DMS53 (cell line): Measurements from ENCODE around the gene PPIF.

Source experiments
- DNase-seq: peaks from one replicate; lab custom pipeline; 2025; lab: John Stamatoyannopoulos, UW

The PPIF gene

GRCh38 chr10:79387466-79387973 is 40.3 kb downstream of the PPIF start:
- DNase-seq: no peak

GRCh38 chr10:79387974-79388850 is 40.9 kb downstream of the PPIF start:
- DNase-seq: no peak

DNA sequence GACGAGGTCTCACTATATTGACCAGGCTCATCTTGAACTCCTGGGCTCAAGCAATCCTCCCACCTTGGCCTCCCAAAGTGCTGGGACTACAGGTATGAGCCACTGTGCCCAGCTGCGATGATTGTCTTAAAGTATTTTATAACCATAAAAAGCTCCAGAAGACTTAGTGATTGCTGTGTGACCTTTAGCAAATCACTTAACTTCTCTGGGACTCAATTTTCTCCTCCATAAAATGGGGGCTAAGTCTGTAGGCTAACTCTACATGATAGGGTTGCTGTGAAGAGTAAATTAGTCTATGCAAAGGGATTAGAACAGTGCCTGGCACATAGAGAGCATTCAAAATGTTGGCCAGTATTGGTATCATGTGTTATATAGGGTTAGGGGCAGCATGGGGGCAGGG is 42.8 kb downstream of the PPIF start:
- no peak for DNase-seq

DNA sequence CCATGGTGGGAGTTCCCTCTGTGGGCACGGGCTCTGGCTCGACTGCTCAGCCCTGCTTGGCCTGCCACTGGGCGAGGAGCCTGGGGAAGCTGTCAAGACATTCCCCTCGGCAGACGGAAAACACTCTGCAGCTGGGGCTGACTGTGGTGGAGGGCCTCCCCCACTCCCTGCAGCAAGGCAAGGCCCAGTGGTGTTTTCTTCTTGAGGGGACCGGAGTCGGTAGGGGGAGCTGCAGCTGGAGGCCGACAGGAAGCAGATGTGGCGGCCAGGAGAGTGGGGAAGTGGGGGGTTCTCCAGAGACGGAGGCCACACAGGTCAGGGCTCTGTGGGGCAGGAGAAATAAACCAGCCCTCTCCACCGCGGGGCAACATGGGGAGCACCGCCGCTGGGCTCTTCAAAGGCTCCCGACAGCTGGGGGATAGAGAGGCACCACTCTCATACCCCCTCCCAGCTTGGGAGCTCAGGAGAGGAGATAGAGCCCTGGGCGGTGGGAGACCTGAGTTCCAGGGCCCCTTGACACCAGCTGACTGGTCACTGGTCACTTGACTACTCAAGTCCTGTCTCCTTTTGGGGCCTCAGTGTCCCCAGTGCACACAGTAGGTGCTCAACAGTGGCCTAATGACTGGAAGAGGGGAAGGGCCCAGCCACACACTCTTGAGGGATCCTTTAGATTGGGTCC is 43.4 kb downstream of the PPIF start:
- no peak for DNase-seq

DNA sequence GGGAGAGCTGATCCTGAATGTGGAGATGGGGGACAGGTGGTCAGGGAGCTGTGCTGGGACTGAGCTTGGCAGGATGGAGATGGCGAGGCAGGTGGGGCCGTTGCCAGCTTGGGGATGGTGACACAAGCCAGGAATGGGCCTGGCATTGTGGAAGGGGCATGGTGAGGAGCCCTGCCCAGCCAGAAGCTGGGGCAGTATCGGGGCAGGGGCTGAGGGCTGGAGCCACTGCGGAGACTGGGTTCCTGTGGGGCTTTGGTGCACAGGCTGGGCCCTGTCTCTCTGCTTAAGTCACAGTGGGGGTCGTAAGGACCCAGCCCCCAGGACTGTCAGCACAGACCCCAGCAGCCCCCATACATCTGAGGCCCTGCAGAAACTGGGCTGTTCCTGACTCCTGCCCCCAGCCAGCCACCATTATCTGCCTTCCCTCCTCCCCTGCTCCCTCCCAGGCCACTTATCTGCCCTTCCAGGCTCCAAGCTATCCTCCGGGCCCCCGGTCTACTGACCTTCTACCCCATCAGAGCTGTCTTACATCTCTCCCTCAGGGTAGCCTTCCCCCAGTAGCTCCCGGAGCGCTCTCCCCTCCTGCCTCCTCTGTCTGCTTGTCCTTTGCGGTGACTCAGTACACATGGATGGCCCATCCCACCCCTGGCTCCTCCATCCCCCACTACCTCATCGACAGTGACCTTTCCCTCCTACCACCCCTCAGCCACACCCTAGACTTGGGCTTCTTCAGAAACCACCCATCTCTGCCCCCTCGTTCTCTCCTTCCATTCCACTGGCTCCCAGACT is 44.2 kb downstream of the PPIF start:
- no peak for DNase-seq

- DNase-seq: no peak
Measured at GRCh38 chr10:79392020-79392398, 44.7 kb downstream of the PPIF start.

- DNase-seq: no peak
Measured at GRCh38 chr10:79392506-79393176, 45.4 kb downstream of the PPIF start.

DNA sequence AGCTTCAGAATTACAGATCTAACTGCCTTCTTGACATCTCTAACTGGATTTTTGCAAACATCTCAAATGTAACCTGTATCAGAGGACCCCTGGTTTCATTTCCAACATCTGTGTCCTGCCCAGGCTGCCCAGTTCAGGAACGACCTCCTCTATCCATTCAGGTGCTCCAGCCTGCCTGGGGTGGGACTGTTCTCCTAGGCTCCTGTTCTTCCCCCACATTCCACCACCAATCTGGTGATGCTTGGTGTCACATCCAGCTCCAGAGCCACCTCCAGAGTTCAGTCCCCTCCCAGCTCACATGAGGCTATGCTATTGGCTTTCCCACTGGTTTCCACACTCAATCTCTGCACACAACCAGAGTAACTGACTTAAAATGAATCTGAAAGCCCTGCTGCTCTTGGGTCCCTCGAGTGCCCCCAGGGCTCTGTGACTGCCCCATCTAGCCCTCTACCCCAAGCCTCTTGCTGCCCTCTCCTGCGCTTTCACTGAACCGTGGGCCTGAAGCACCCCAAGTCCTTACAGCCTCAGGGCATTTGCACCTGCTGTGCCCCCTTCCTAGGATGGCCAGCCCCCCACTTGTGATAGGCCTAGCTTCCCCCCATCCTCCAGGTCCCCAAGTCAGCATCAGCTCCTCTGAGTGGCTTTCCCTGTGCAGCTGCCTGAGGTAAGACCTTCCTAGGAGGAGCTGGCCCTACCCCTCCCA is 46.1 kb downstream of the PPIF start:
- DNase-seq: no peak

GRCh38 chr10:79393924-79394610 is 46.8 kb downstream of the PPIF start:
- DNase-seq: no peak

GRCh38 chr10:79394664-79395063 is 47.4 kb downstream of the PPIF start:
- DNase-seq: no peak

DNA sequence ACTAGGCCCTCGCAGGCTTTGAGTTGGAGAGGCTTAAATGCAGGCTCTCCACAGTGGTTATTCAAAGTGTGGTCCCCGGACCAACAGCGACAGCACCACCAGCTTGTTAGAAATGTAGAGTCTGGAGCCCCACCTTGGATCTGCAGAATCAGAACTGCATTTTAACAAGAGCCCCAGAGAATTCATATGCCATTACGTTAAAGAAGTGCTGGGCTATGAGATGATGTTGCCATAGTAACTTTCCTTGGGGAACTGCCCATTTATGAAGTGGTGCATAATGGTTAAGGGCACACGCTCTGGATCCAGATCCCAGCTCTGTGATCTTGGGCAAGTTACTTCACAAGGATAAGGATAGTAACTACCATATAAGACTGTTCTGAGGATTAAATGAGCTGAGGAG is 49.3 kb downstream of the PPIF start:
- no peak for DNase-seq

DNA sequence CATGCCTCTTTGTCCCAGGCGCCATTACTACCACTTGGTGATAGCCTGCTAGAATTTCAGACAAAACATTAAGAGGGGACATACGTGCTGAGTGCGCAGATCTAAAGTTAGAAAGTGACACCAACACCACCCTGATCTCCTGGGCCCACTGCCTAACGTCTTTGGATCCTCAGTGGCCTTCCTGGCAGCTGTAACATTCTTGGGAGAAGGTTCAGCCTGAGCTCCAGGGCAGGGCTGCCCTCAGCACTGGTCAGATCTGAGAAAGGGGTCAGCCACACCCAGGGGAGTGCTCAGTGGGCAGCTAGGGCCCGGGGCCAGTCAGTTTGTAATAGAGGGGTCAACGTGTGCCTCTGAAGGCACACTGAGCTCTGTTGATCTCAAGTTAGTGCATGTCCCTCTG is 49.8 kb downstream of the PPIF start:
- no peak for DNase-seq

DNA sequence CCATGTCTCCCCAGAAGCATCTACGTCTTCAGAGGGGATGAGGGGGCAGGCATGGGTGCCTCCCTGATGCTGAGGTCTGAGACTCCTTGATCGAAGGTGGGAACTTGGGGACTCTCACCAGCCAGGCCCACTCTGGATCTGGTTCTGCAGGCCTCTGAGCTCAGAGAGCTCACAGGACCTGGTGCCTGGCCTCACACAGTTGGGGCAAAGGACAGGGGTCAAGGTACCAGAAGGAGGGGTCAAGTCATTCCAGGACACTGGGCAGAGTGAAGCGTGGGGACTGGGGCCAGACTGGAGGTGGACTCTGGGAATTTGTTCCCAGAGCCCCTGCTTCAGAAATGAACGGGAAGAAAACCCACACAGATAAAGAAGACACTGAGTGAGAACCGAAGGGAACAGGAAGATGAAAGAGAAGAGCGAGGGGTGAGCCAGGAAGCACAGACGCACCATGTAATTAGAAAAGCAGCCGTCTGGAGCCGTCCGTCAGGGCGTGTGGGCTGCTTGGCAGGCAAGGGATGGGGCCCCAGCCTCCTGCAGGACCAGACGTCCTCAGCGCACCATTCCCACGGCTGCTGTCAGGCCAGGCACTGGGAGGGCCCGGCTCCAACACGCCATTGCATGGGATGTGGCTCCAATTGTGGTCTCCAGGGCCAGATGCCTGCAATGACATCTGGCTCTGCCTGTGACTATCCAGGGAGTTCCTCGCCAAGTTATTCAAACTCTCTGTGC is 50.5 kb downstream of the PPIF start:
- DNase-seq: no peak

DNA sequence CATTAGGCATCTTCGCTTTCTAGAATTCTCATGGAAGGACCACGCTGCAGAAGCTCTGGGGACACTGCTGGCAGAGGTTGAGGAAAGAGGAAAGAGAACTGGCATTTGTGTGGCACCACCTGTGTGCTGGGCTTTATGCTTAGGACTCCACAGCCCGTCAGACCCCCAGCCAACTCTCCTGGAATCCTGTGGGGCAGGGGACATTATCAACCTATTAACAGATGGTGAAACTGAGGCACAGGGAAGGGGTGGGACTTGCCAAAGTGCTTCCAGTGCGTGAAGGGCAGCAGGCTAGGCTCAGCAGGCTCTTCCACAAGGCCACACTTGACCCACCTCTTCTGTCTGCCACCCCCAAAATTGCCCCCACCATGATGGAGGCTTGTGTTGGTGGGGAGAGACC is 51.4 kb downstream of the PPIF start:
- DNase-seq: no peak

- DNase-seq: no peak
Measured at GRCh38 chr10:79399223-79399831, 52.1 kb downstream of the PPIF start.

DNA sequence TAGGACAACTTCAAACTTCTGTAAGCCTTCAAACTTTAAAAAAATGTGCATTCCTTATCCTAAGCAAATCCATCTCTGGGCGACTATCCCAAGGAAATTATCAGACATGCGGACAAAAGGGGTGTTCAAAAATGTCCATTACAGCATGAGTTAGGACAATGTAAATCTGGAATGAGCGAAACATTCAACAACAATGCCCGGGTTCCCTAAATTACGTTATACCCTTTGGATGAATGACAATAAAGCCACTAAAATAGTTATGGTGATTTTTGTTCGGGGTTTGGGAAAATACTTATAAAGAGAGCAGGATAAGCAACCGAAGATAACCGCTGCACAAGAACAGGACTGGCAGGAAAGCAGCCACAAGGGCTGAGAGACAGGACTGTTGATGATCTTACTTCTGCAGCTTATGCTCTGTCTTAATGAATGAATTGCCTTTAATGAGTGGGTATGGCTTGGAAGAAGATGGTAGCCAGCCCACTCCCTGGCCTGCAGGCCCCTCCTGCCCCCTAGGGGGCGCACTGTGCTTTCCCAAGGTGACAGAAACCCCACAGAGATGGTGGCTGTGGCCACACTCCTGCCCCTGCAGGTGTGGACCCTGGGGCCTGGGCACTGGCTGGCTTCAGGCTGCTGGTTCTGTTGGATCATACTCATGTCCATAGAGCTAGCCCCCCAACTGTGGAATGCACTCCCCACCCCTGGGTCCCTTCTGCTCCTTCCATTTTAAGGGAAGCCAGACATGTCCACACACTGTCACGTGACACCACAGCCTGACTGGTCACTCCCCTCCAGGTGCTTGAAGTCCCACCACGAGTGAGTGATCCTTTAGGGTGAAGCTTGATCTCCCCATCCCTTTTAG is 53.1 kb downstream of the PPIF start:
- DNase-seq: peak; percentile 66

DNA sequence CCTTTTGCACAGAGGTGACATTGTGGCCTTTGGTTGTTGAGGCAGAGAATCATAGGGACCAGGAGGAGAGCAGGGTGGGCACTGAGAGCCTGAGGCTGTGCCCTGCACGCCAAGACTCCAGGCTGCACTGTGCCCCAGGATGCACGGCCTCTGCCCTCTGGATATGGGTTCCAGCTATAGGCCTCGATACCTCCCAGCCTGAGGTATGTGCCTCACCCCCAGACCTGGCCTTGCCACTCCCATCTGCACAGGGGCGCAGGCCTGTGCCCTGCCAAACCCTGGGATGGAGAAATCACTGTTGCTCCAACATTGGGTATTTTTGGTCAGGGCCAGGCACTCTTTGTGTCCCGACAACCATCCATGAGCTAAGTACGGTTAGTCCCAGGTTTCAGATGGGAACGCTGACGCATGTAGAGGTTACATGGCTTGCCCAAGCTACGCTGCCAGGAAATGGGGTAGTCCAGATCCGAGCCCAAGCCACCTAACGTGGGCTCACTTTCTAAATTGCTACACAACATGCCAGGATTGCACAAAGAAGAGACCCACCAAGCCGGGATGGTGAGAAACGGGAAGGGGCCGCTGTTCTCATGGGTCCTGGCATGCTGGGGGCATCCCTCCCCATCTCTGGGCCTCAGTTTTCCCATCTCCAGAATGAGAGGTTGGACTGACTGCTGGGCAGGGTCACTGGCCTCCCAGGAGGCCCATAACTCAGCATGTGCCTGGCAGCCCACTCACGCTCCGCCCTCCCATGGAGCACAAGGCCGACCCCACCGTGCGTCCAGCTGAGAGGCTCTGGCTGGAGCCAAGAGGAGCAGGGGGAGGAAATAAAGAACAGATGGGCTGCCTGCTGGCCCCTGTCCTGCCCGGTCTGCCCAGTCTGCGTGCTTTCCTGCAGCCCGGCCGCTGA is 54.0 kb downstream of the PPIF start:
- no peak for DNase-seq

- DNase-seq: no peak
Measured at GRCh38 chr10:79402625-79402946, 55.3 kb downstream of the PPIF start.
